ENCODE measurements around the gene PSRC1. TPM values are rescaled to one million over a fixed set of nuclear protein-coding genes. Genes with fewer than 3 reads are reported as not detected.

PSRC1 gene
- total RNA-seq, 2 experiments from 2014 or later, result 40.7 to 42.7 TPM

DNA sequence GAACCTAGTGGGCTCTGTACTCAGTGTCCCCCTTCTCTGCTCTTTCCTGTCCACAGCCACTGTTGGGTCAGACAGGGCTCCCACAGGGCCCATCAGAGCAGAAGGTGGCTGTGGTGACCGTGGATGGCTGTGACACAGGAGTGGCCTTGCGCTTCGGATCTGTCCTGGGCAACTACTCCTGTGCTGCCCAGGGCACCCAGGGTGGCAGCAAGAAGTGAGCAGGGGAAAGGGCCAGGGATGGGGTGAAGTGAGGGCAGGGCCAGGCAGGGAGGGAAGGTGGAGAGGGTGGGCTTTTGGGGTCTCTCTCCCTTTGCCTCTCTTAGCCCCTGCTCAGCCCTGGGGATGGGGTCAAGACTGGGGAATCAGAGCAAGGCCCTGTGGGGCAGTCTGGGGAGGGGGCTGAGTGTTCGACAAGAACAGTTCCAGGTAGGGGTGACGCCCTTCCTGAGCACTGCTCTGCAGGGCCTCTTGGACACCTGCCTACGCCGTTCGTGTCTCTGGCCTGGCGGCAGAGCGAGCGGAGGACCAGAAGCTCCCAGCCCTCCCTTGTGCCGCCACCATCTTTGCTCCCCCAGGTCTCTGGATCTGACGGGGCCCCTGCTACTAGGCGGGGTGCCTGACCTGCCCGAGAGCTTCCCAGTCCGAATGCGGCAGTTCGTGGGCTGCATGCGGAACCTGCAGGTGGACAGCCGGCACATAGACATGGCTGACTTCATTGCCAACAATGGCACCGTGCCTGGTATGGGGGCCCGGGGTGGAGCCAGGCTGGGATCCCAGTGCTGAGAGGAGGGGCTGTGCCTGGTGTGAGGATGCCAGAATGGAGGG, 20.5 kb downstream of the PSRC1 start:
- Histone ChIP-seq H3K79me2 (ENCODE audit: insufficient read depth, low read depth, low read length) (no peaks in the 10 kb centered on the region), H3K4me3 (ENCODE audit: low read depth, low read length, poor library complexity, severe bottlenecking) (no peak overlapping the region), H3K4me2 (ENCODE audit: low read length) (no peak overlapping the region), H3K9me3 (ENCODE audit: low read length) (no peaks in the 10 kb centered on the region), H3K27ac (ENCODE audit: low read depth, low read length, poor library complexity, severe bottlenecking) (no peak overlapping the region), H2AFZ (ENCODE audit: low read length) (no peak overlapping the region), H3K4me1 (ENCODE audit: insufficient read depth, low read length, poor library complexity, severe bottlenecking) (no peaks in the 10 kb centered on the region), H4K20me1 (ENCODE audit: insufficient read depth, low read length) (no peaks in the 10 kb centered on the region), H3K36me3 (ENCODE audit: insufficient read depth, low read length) (peaks cover 4% of the 10 kb centered on the region; the same call in 1 of the 2 replicates), H3K9me2 (ENCODE audit: insufficient read depth, low read length) (no peaks in the 10 kb centered on the region)
- ChIA-PET CTCF (ENCODE audit: unreplicated experiment) (no interaction called here), POLR2A (no interaction called here)
- intact Hi-C loops (cut with micrococcal nuclease; ENCODE audit: unreplicated experiment), result loop anchor here (1.0 kb wide), 2 partner anchors 137 to 270 kb away; no protein-coding TSS in a partner anchor
- TF ChIP-seq, protein P1, sequence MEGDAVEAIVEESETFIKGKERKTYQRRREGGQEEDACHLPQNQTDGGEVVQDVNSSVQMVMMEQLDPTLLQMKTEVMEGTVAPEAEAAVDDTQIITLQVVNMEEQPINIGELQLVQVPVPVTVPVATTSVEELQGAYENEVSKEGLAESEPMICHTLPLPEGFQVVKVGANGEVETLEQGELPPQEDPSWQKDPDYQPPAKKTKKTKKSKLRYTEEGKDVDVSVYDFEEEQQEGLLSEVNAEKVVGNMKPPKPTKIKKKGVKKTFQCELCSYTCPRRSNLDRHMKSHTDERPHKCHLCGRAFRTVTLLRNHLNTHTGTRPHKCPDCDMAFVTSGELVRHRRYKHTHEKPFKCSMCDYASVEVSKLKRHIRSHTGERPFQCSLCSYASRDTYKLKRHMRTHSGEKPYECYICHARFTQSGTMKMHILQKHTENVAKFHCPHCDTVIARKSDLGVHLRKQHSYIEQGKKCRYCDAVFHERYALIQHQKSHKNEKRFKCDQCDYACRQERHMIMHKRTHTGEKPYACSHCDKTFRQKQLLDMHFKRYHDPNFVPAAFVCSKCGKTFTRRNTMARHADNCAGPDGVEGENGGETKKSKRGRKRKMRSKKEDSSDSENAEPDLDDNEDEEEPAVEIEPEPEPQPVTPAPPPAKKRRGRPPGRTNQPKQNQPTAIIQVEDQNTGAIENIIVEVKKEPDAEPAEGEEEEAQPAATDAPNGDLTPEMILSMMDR (conservative IDR thresholded peaks at IDR 0.05; ENCODE audit: low read length), result no peak
- no peak for TF ChIP-seq EZH2phosphoT487 (IDR thresholded peaks at IDR 0.05; ENCODE audit: borderline replicate concordance, low read depth, low read length)
- no TSS peak for BruUV-seq (replicated peaks)
- DNase-seq (ENCODE audit: low spot score), result no peak

DNA sequence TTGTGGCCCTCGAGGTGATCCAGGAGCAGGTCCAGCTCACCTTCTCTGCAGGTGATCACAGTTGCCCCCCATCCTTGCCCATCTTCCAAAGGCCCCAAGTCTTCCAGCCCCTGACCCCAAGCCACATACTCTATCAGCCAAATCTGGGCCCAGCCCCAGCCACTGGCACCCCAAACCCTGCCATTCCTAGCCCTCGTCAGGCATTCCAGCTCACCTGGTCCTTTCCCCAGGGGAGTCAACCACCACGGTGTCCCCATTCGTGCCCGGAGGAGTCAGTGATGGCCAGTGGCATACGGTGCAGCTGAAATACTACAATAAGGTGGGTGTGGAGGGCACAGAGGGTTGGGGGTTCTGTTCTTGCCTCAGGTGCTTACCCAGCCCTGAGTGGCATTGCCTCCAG, 21.4 kb downstream of the PSRC1 start:
- no peaks in the 10 kb centered on the region for H3K79me2 ChIP-seq (ENCODE audit: insufficient read depth, low read depth, low read length)
- no peaks in the 10 kb centered on the region for H4K20me1 ChIP-seq (ENCODE audit: insufficient read depth, low read length)
- no peak overlapping the region for H3K27ac ChIP-seq (ENCODE audit: low read depth, low read length, poor library complexity, severe bottlenecking)
- TF ChIP-seq, protein P1 (conservative IDR thresholded peaks at IDR 0.05; ENCODE audit: low read length), result no peak
- no peak for TF ChIP-seq EZH2phosphoT487 (IDR thresholded peaks at IDR 0.05; ENCODE audit: borderline replicate concordance, low read depth, low read length)
- H3K4me1 ChIP-seq (ENCODE audit: insufficient read depth, low read length, poor library complexity, severe bottlenecking), result no peaks in the 10 kb centered on the region
- intact Hi-C loops (cut with micrococcal nuclease; ENCODE audit: unreplicated experiment), result no loop called here
- H2AFZ ChIP-seq (ENCODE audit: low read length), result no peak overlapping the region
- CTCF ChIA-PET (ENCODE audit: unreplicated experiment), result no interaction called here
- H3K9me2 ChIP-seq (ENCODE audit: insufficient read depth, low read length), result no peaks in the 10 kb centered on the region
- no peaks in the 10 kb centered on the region for H3K9me3 ChIP-seq (ENCODE audit: low read length)
- POLR2A ChIA-PET, result no interaction called here
- no peak overlapping the region for H3K4me3 ChIP-seq (ENCODE audit: low read depth, low read length, poor library complexity, severe bottlenecking)
- no TSS peak for BruUV-seq (replicated peaks)
- no peak overlapping the region for H3K4me2 ChIP-seq (ENCODE audit: low read length)
- no peak for DNase-seq (ENCODE audit: low spot score)
- peaks cover 4% of the 10 kb centered on the region; the same call in 1 of the 2 replicates for H3K36me3 ChIP-seq (ENCODE audit: insufficient read depth, low read length)

DNA sequence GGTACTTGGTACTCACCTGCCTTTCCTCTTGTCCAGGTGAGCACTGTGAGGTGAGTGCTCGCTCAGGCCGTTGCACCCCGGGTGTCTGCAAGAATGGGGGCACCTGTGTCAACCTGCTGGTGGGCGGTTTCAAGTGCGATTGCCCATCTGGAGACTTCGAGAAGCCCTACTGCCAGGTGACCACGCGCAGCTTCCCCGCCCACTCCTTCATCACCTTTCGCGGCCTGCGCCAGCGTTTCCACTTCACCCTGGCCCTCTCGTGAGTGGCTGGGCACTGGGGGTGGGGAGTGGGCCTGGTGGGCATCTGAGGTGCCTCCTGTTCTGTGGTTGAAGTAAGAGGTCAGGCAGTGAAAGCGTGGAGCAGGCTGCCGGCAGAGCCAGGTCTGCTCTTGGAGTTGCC, 21.9 kb downstream of the PSRC1 start:
- ChIA-PET CTCF (ENCODE audit: unreplicated experiment) (interaction anchor here (0.6 kb wide), 1 partner anchor 541 kb away, joined by 3 read pairs; no protein-coding TSS in a partner anchor), POLR2A (interaction anchor here (0.5 to 1.1 kb wide), 2 partner anchors 19 to 47 kb away, joined by 4 read pairs; partner anchors contain the start of gene SARS1)
- Histone ChIP-seq H4K20me1 (ENCODE audit: insufficient read depth, low read length) (no peaks in the 10 kb centered on the region), H2AFZ (ENCODE audit: low read length) (no peak overlapping the region), H3K4me1 (ENCODE audit: insufficient read depth, low read length, poor library complexity, severe bottlenecking) (no peaks in the 10 kb centered on the region), H3K27ac (ENCODE audit: low read depth, low read length, poor library complexity, severe bottlenecking) (no peak overlapping the region), H3K36me3 (ENCODE audit: insufficient read depth, low read length) (peaks cover 4% of the 10 kb centered on the region; the same call in 1 of the 2 replicates), H3K79me2 (ENCODE audit: insufficient read depth, low read depth, low read length) (no peaks in the 10 kb centered on the region), H3K9me3 (ENCODE audit: low read length) (no peaks in the 10 kb centered on the region), H3K4me2 (ENCODE audit: low read length) (no peak overlapping the region), H3K9me2 (ENCODE audit: insufficient read depth, low read length) (no peaks in the 10 kb centered on the region), H3K4me3 (ENCODE audit: low read depth, low read length, poor library complexity, severe bottlenecking) (no peak overlapping the region)
- no peak for DNase-seq (ENCODE audit: low spot score)
- no peak for TF ChIP-seq EZH2phosphoT487 (IDR thresholded peaks at IDR 0.05; ENCODE audit: borderline replicate concordance, low read depth, low read length)
- intact Hi-C loops (cut with micrococcal nuclease; ENCODE audit: unreplicated experiment), result no loop called here
- BruUV-seq (replicated peaks), result no TSS peak

Measured in OCI-LY7 (cell line).